Vagina (tissue), 2 donors: Measurements from ENCODE around the gene SEMA4B. TPM values are rescaled to one million over a fixed set of nuclear protein-coding genes. Genes with fewer than 3 reads are reported as not detected.
"Not testable (repeated sequence)": the region's sequence is repeated elsewhere in the genome, so short reads cannot be mapped to it uniquely, and the experiment has no call there.

Source experiments
- DNase-seq, 2 donors: peaks; one replicate each; pipeline ENCODE4 v3.0.0-alpha.2; 2017; ENCODE audit errors: extremely low spot score in 2 of 2
- H3K27ac ChIP-seq: fragments of 200-600 bp; sonication (generic); one replicate; pipeline ENCODE4 v1.5.1; 2019
- H3K27me3 ChIP-seq: fragments of 200-600 bp; sonication (generic); one replicate; pipeline ENCODE4 v1.5.1; 2019
- H3K36me3 ChIP-seq, 2 donors: fragments of 200-600 bp; sonication (generic); one replicate each; pipeline ENCODE4 v1.5.1; 2017 to 2019
- H3K4me1 ChIP-seq: fragments of 200-600 bp; sonication (generic); one replicate; pipeline ENCODE4 v1.5.1; 2019
- H3K4me3 ChIP-seq, 2 donors: fragments of 200-600 bp; sonication (generic); 1 replicate in 1 of 2; 2 replicates in 1 of 2; pipeline ENCODE4 v1.5.1; 2016 to 2019
- H3K9me3 ChIP-seq: fragments of 200-600 bp; sonication (generic); one replicate; pipeline ENCODE4 v1.5.1; 2019
- CTCF ChIP-seq, 3 experiments: fragments of 450-650 bp in 2 of 3; fragments of 200-600 bp in 1 of 3; sonication (generic) in 1 of 3; IDR thresholded peaks; one replicate each; pipeline ENCODE4 v1.5.1; 2017 to 2019; ENCODE audit warnings: antibody characterized with exemption in 3 of 3, mild to moderate bottlenecking in 2 of 3, moderate library complexity in 2 of 3
- POLR2A ChIP-seq, 2 donors: fragments of 450-650 bp; IDR thresholded peaks; one replicate each; pipeline ENCODE4 v1.6.1; 2017; ENCODE audit warnings: antibody characterized with exemption in 2 of 2, mild to moderate bottlenecking in 2 of 2, moderate library complexity in 2 of 2
- POLR2AphosphoS5 ChIP-seq, 2 donors: sonication (generic); formaldehyde crosslinking; IDR thresholded peaks; one replicate each; pipeline ENCODE4 v1.9.0; 2017; ENCODE audit warnings: antibody characterized with exemption in 2 of 2, mild to moderate bottlenecking in 2 of 2, low read depth in 1 of 2; ENCODE audit not compliant: insufficient read depth in 1 of 2
- intact Hi-C: fragments of 100-400 bp; cut with DNase I; formaldehyde crosslinking; loops from one replicate; pipeline ENCODE4 v1.15.1; 2023
- total RNA-seq: library from RNA; depleted of rRNA; stranded (reverse); fragments of >200 nt; gene quantifications from one replicate; pipeline ENCODE4 v1.2.3, GENCODE V29; 2016

SEMA4B gene
- total RNA-seq, 1 donor from 2014 or later, result 205 TPM

- H3K27me3 ChIP-seq, result no peaks in the 10 kb centered on the region
- intact Hi-C loops, result no loop called here
- H3K4me1 ChIP-seq, result peaks cover 5% of the 10 kb centered on the region
- H3K9me3 ChIP-seq, result no peaks in the 10 kb centered on the region
- TF ChIP-seq POLR2AphosphoS5 (IDR thresholded peaks at IDR 0.05; ENCODE audit: insufficient read depth in 1 of 2, low read depth in 1 of 2), result no peak
- no peak for TF ChIP-seq CTCF (IDR thresholded peaks at IDR 0.05)
- TF ChIP-seq POLR2A (IDR thresholded peaks at IDR 0.05), result no peak
- H3K4me3 ChIP-seq, result no peak overlapping the region
- H3K36me3 ChIP-seq, result no peaks in the 10 kb centered on the region
- no peak overlapping the region for H3K27ac ChIP-seq
- no peak for DNase-seq
Observed at GRCh38 chr15:90259524-90259923, 58.4 kb downstream of the SEMA4B start.

GRCh38 chr15:90260731-90261130 is 59.6 kb downstream of the SEMA4B start:
- H3K27ac ChIP-seq, H3K9me3 ChIP-seq, H3K27me3 ChIP-seq, DNase-seq, H3K4me3 ChIP-seq, H3K36me3 ChIP-seq, intact Hi-C loops: not testable (repeated sequence)
- peaks cover 11% of the 10 kb centered on the region for H3K4me1 ChIP-seq

GRCh38 chr15:90261811-90262210 is 60.7 kb downstream of the SEMA4B start:
- no peak for DNase-seq

GRCh38 chr15:90262426-90262825 is 61.3 kb downstream of the SEMA4B start:
- no peak for TF ChIP-seq CTCF (IDR thresholded peaks at IDR 0.05)
- TF ChIP-seq POLR2AphosphoS5 (IDR thresholded peaks at IDR 0.05; ENCODE audit: insufficient read depth in 1 of 2, low read depth in 1 of 2), result no peak
- no peak for TF ChIP-seq POLR2A (IDR thresholded peaks at IDR 0.05)
- peaks cover 24% of the 10 kb centered on the region for H3K4me1 ChIP-seq
- no peak for DNase-seq
- no peak overlapping the region for H3K27ac ChIP-seq
- no peak overlapping the region for H3K4me3 ChIP-seq
- no peaks in the 10 kb centered on the region for H3K36me3 ChIP-seq
- intact Hi-C loops, result no loop called here
- H3K27me3 ChIP-seq, result no peaks in the 10 kb centered on the region
- no peaks in the 10 kb centered on the region for H3K9me3 ChIP-seq

More at GRCh38 chr15:90261811-90262210, 60.7 kb downstream of the SEMA4B start:
- no peak for TF ChIP-seq POLR2A (IDR thresholded peaks at IDR 0.05)
- no peak for TF ChIP-seq POLR2AphosphoS5 (IDR thresholded peaks at IDR 0.05; ENCODE audit: insufficient read depth in 1 of 2, low read depth in 1 of 2)
- TF ChIP-seq CTCF (IDR thresholded peaks at IDR 0.05), result no peak
- H3K4me3 ChIP-seq, result no peak overlapping the region
- H3K4me1 ChIP-seq, result peaks cover 18% of the 10 kb centered on the region
- no peak overlapping the region for H3K27ac ChIP-seq
- H3K9me3 ChIP-seq, result no peaks in the 10 kb centered on the region
- no peaks in the 10 kb centered on the region for H3K36me3 ChIP-seq
- no peaks in the 10 kb centered on the region for H3K27me3 ChIP-seq
- intact Hi-C loops, result no loop called here

GRCh38 chr15:90264671-90265070 is 63.5 kb downstream of the SEMA4B start:
- Histone ChIP-seq H3K4me3 (peak overlapping the region; percentile 71 to 84), H3K9me3 (no peaks in the 10 kb centered on the region), H3K27me3 (no peaks in the 10 kb centered on the region), H3K27ac (peak overlapping the region; percentile 96), H3K36me3 (peaks cover 0 to 6% of the 10 kb centered on the region in 2 donors), H3K4me1 (peaks cover 46% of the 10 kb centered on the region)
- no peak for DNase-seq
- no peak for TF ChIP-seq POLR2A (IDR thresholded peaks at IDR 0.05)
- TF ChIP-seq POLR2AphosphoS5 (IDR thresholded peaks at IDR 0.05; ENCODE audit: insufficient read depth in 1 of 2, low read depth in 1 of 2), result no peak
- TF ChIP-seq CTCF (IDR thresholded peaks at IDR 0.05), result no peak
- intact Hi-C loops, result no loop called here
